ENCODE results near the gene UBASH3A.

The UBASH3A gene

GRCh38 chr21:42427809-42428419 lies 24.2 kb downstream of the UBASH3A start:
- ChIA-PET POLR2A (no interaction called here), CTCF (interaction anchor here (1.2 to 3.4 kb wide), 7 partner anchors 10 to 311 kb away, joined by 3 to 18 read pairs (median 5); no protein-coding TSS in a partner anchor)
- no peak for TF ChIP-seq CTCF (IDR thresholded peaks at IDR 0.05; ENCODE audit: control extremely low read depth, extremely low read depth, low read depth, missing control alignments)
- DNase-seq (ENCODE audit: extremely low spot score), result no peak

- TF ChIP-seq CTCF (IDR thresholded peaks at IDR 0.05; ENCODE audit: control extremely low read depth, extremely low read depth, low read depth, missing control alignments), result no peak
- DNase-seq (ENCODE audit: extremely low spot score), result no peak
- CTCF ChIA-PET, result interaction anchor here (1.0 to 1.8 kb wide), 8 partner anchors 9 to 312 kb away, joined by 3 to 9 read pairs (median 4); partner anchors contain the start of gene UBASH3A
- POLR2A ChIA-PET, result no interaction called here
These were observed 25.3 kb downstream of the UBASH3A start for GRCh38 chr21:42429021-42429420.

- DNase-seq (ENCODE audit: extremely low spot score), result no peak
- no peak for TF ChIP-seq CTCF (IDR thresholded peaks at IDR 0.05; ENCODE audit: control extremely low read depth, extremely low read depth, low read depth, missing control alignments)
- CTCF ChIA-PET, result interaction anchor here (1.0 to 1.8 kb wide), 6 partner anchors 8 to 121 kb away, joined by 3 to 9 read pairs (median 4); partner anchors contain the start of gene UBASH3A
- POLR2A ChIA-PET, result no interaction called here
These were observed 26.2 kb downstream of the UBASH3A start for GRCh38 chr21:42429856-42430255.

- POLR2A ChIA-PET, result no interaction called here
These were observed 26.8 kb downstream of the UBASH3A start for GRCh38 chr21:42430521-42430920.

GRCh38 chr21:42431196-42431595 lies 27.5 kb downstream of the UBASH3A start:
- CTCF ChIA-PET, result interaction anchor here (1.4 to 1.7 kb wide), 3 partner anchors 8 to 121 kb away, joined by 3 to 5 read pairs (median 4); no protein-coding TSS in a partner anchor
- no peak for DNase-seq (ENCODE audit: extremely low spot score)
- TF ChIP-seq CTCF (IDR thresholded peaks at IDR 0.05; ENCODE audit: control extremely low read depth, extremely low read depth, low read depth, missing control alignments), result no peak
- POLR2A ChIA-PET, result no interaction called here

More at GRCh38 chr21:42430521-42430920, 26.8 kb downstream of the UBASH3A start:
- CTCF ChIA-PET, result interaction anchor here (1.4 to 1.7 kb wide), 3 partner anchors 9 to 121 kb away, joined by 3 to 5 read pairs (median 4); no protein-coding TSS in a partner anchor
- DNase-seq (ENCODE audit: extremely low spot score), result no peak
- no peak for TF ChIP-seq CTCF (IDR thresholded peaks at IDR 0.05; ENCODE audit: control extremely low read depth, extremely low read depth, low read depth, missing control alignments)

GRCh38 chr21:42432695-42433094 lies 29.0 kb downstream of the UBASH3A start:
- POLR2A ChIA-PET, result no interaction called here

More at GRCh38 chr21:42432695-42433094, 29.0 kb downstream of the UBASH3A start:
- no peak for TF ChIP-seq CTCF (IDR thresholded peaks at IDR 0.05; ENCODE audit: control extremely low read depth, extremely low read depth, low read depth, missing control alignments)
- CTCF ChIA-PET, result interaction anchor here (1.2 to 1.5 kb wide), 4 partner anchors 11 to 174 kb away, joined by 3 to 5 read pairs (median 4); no protein-coding TSS in a partner anchor
- DNase-seq (ENCODE audit: extremely low spot score), result no peak
